Activated B cell treated with CpG ODN at 0.5 μM for 24 hours (primary cell): ENCODE data around the gene SYNE4. TPM values are rescaled to one million over a fixed set of nuclear protein-coding genes. Genes with fewer than 3 reads are reported as not detected.
"Not testable (repeated sequence)": the region's sequence is repeated elsewhere in the genome, so short reads cannot be mapped to it uniquely, and the experiment has no call there.

ENCODE experiments used
- ATAC-seq: fragments of 200-7000 bp; cut with Tn5 transposase; one replicate; pipeline ENCODE4 v1.10.0; 2021; ENCODE audit warnings: low read depth, mild to moderate bottlenecking, moderate library complexity
- CTCF ChIA-PET: fragments of 350-600 bp; sonication (Branson Sonifier 250); formaldehyde crosslinking; loops from one replicate; lab custom pipeline; 2021; ENCODE audit warnings: antibody characterized with exemption; lab: Charles Lee
- POLR2A ChIA-PET: fragments of 350-600 bp; sonication (Branson Sonifier 250); formaldehyde crosslinking; loops from one replicate; lab custom pipeline; 2021; ENCODE audit warnings: antibody characterized with exemption; lab: Charles Lee
- DNase-seq: peaks from one replicate; pipeline ENCODE4 v3.0.0; 2022
- H3K27ac Mint-ChIP-seq: one replicate; pipeline ENCODE4 v1.8.0; 2020; ENCODE audit warnings: mixed read lengths
- H3K27me3 Mint-ChIP-seq: one replicate; pipeline ENCODE4 v1.8.0; 2021; ENCODE audit warnings: mixed read lengths
- H3K36me3 Mint-ChIP-seq: one replicate; pipeline ENCODE4 v1.8.0; 2021; ENCODE audit warnings: low read depth, mixed read lengths
- H3K4me1 Mint-ChIP-seq: one replicate; pipeline ENCODE4 v1.8.0; 2021; ENCODE audit warnings: mixed read lengths
- H3K4me3 Mint-ChIP-seq: one replicate; pipeline ENCODE4 v1.8.0; 2020; ENCODE audit warnings: mild to moderate bottlenecking, mixed read lengths
- H3K9me3 Mint-ChIP-seq: one replicate; pipeline ENCODE4 v1.8.0; 2020; ENCODE audit warnings: mixed read lengths
- intact Hi-C: fragments of 100-400 bp; cut with micrococcal nuclease; formaldehyde crosslinking; loops from one replicate; pipeline ENCODE4 v1.15.1; 2024
- total RNA-seq: library from RNA; stranded (reverse); gene quantifications from 2 replicates; pipeline ENCODE4 v1.2.3, GENCODE V29; 2022
- TF ChIP-seq, protein P1 (sequence below): fragments of 200-600 bp; IDR thresholded peaks from one replicate; pipeline ENCODE4 v1.8.0; 2022; ENCODE audit warnings: antibody characterized with exemption, mild to moderate bottlenecking

SYNE4 gene
- total RNA-seq, 1 donor from 2014 or later: 3.7 TPM

DNA sequence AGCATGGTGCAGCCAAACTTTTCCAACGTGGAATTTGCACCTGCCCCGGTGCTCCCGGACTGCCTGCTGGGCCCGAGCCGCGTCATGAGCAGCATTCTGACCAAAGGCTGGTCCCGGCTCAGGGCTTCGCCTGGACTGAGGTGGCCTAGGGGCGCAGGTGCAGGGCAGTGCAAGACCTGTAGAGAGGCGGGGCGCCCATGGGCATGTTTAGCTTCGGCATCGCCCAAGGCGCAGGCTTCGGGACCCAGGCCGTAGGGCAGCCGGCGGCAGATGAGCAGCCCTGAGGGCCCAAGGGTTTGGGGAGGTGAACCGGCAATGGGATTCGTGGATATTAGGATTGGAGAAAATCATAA lies 48.7 kb downstream of the SYNE4 start:
- Mint-ChIP-seq H3K27me3 (peaks cover 21% of the 10 kb centered on the region), H3K4me1 (peaks cover 9% of the 10 kb centered on the region), H3K27ac (no peak overlapping the region), H3K9me3 (peaks cover 5% of the 10 kb centered on the region), H3K36me3 (no peaks in the 10 kb centered on the region), H3K4me3 (no peak overlapping the region)
- no peak for DNase-seq
- TF ChIP-seq, protein P1, sequence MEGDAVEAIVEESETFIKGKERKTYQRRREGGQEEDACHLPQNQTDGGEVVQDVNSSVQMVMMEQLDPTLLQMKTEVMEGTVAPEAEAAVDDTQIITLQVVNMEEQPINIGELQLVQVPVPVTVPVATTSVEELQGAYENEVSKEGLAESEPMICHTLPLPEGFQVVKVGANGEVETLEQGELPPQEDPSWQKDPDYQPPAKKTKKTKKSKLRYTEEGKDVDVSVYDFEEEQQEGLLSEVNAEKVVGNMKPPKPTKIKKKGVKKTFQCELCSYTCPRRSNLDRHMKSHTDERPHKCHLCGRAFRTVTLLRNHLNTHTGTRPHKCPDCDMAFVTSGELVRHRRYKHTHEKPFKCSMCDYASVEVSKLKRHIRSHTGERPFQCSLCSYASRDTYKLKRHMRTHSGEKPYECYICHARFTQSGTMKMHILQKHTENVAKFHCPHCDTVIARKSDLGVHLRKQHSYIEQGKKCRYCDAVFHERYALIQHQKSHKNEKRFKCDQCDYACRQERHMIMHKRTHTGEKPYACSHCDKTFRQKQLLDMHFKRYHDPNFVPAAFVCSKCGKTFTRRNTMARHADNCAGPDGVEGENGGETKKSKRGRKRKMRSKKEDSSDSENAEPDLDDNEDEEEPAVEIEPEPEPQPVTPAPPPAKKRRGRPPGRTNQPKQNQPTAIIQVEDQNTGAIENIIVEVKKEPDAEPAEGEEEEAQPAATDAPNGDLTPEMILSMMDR: no peak
- POLR2A ChIA-PET: no interaction called here
- no peak for ATAC-seq
- CTCF ChIA-PET: interaction anchor here (1.1 kb wide), 1 partner anchor 13 kb away, joined by 3 read pairs; no protein-coding TSS in a partner anchor
- intact Hi-C loops: no loop called here

DNA sequence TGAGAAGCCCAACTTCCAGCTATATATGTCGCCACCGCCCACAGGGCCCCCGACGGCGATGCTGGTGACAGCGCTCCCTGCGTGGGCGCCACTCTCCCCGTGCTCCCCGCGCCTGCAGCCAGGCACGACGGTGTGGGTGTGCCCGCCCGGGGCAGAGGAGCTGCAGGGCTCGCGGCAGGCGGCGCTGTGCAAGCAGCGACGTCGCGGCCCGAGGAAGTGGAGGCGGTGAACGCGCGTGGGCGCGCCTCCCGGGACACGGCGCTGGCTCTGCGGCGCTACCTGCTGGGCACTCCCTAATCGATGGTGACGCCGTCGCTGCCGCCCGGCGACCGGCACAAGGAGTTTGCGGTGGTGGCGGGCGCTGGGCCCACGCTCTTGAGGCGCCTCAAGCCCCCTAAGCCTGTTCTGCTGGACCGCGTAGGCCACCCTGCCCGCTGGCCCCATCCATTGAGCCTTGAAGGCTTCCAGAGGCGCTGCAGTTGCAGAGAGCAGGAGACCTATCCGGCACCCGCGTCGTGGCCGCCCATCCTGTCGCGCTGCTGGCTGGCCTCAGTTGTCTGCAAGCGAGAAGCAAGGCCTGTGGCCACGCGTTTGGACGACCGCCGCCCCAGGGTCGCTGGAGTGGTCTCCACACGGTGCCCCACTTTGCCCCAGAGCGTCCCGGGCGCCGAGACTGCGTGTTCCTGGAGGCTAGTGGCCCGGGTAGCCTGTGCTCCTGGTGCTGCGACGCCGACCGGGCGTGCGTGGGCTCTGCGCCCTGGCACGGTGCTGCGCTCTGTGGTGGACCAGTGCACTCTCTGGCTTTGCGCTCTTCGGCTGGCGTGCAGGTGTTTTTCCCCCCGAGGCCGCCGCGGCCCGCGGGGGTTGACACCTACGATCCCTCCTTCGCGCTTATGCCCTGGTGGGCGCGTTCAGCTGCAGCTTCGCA lies 49.3 kb downstream of the SYNE4 start:
- no peak overlapping the region for H3K27ac Mint-ChIP-seq
- ChIA-PET CTCF (interaction anchor here (0.8 to 1.1 kb wide), 3 partner anchors 12 to 156 kb away, joined by 3 to 4 read pairs (median 3); partner anchors contain the start of gene POLR2I), POLR2A (no interaction called here)
- no peaks in the 10 kb centered on the region for H3K36me3 Mint-ChIP-seq
- DNase-seq (peak; percentile 42), ATAC-seq (peak; percentile 93)
- no peak overlapping the region for H3K4me3 Mint-ChIP-seq
- peaks cover 5% of the 10 kb centered on the region for H3K9me3 Mint-ChIP-seq
- intact Hi-C loops: no loop called here
- peaks cover 21% of the 10 kb centered on the region for H3K27me3 Mint-ChIP-seq
- TF ChIP-seq, protein P1: no peak
- peaks cover 10% of the 10 kb centered on the region for H3K4me1 Mint-ChIP-seq

DNA sequence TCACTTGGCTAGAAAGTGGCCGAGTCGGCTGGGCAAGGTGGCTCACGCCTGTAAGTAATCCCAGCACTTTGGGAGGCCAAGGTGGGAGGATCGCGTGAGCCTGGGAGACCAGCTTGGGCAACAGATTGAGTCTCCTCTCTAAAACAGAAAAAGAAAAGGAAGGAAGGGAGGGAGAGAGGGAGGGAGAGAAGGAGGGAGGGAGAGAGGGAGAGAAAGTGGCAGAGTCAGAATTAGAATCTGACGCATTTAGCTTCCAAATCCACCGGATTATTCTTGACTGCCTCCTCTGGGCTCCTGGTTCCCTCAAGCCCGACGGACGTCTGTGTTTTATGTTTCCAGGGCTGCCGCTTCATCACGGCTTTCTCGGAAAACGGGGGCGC lies 50.0 kb downstream of the SYNE4 start:
- no peaks in the 10 kb centered on the region for H3K36me3 Mint-ChIP-seq
- H3K4me3 Mint-ChIP-seq: peak overlapping the region; percentile 44
- ATAC-seq (no peak), DNase-seq (no peak)
- ChIA-PET POLR2A (no interaction called here), CTCF (interaction anchor here (0.8 to 1.1 kb wide), 2 partner anchors 33 to 156 kb away, joined by 3 to 4 read pairs; partner anchors contain the start of gene POLR2I)
- H3K9me3 Mint-ChIP-seq: peaks cover 5% of the 10 kb centered on the region
- H3K27me3 Mint-ChIP-seq: peaks cover 21% of the 10 kb centered on the region
- peaks cover 15% of the 10 kb centered on the region for H3K4me1 Mint-ChIP-seq
- no peak overlapping the region for H3K27ac Mint-ChIP-seq
- intact Hi-C loops: no loop called here
- TF ChIP-seq, protein P1: no peak

DNA sequence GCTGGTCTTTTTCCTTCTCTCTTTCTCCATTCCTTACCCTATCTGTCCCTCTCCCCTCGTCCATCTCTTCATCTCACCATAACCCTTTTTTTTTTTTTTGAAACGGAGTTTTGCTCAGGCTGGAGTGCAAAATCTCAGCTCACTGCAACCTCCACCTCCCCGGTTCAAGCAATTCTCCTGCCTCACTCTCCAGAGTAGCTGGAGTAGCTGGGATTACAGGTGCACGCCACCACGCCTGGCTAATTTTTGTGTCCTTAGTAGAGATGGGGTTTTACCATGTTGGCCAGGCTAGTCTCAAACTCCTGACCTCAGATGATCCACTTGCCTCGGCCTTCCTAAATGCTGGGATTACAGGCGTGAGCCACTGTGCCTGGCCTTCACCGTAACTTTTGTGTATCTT lies 51.2 kb downstream of the SYNE4 start:
- H3K4me3 Mint-ChIP-seq, CTCF ChIA-PET: not testable (repeated sequence)

DNA sequence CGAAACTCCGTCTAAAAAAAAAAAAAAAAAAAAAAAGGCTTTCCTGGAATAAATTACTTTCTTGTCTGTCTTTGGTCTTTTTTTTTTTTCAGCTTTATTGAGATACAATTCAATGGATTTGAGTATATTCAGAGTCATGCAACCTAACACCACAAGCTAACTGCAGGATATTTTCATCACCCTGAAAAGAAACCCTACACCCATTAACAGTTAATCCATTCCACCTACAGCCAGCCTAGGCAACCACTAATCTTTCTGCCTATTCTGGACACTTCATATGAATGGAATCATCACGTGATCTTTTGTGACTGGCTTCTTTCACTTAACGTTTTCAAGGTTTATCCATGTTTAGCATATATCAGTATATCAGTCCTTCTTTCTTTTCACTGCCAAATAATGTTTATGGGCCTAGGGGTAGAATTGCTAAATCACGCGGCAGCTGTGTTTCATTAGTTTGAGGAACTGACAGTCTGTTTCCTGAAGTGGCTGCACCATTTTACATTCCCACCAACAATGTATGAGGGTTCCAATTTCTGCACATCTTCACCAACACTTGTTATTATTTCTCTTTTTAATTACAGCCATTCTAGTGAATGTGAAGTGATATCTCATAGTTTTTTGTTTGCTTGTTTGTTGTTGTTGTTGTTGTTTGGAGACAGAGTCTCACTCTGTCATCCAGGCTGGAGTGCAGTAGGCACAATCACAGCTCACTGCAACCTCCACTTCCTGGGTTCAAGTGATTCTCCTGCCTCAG lies 52.6 kb downstream of the SYNE4 start:
- ATAC-seq (no peak), DNase-seq (no peak)
- TF ChIP-seq, protein P1: no peak
- ChIA-PET CTCF (no interaction called here), POLR2A (interaction anchor here (0.7 kb wide), 1 partner anchor 453 kb away, joined by 6 read pairs; no protein-coding TSS in a partner anchor)
- Mint-ChIP-seq H3K4me1 (peaks cover 25% of the 10 kb centered on the region), H3K27me3 (peaks cover 17% of the 10 kb centered on the region), H3K27ac (no peak overlapping the region), H3K4me3 (no peak overlapping the region), H3K36me3 (no peaks in the 10 kb centered on the region), H3K9me3 (peaks cover 5% of the 10 kb centered on the region)
- intact Hi-C loops: no loop called here

More for the DNA sequence above, 51.2 kb downstream of the SYNE4 start:
- peaks cover 17% of the 10 kb centered on the region for H3K27me3 Mint-ChIP-seq
- DNase-seq, H3K27ac Mint-ChIP-seq, ATAC-seq, H3K9me3 Mint-ChIP-seq, intact Hi-C loops, H3K36me3 Mint-ChIP-seq: not testable (repeated sequence)
- POLR2A ChIA-PET: interaction anchor here (0.7 kb wide), 1 partner anchor 779 kb away, joined by 5 read pairs; no protein-coding TSS in a partner anchor
- H3K4me1 Mint-ChIP-seq: peaks cover 25% of the 10 kb centered on the region

Other genes starting within 250 kb of the SYNE4 start
- 9.3 and 15.0 TPM in 2 replicates for gene ARHGAP33, start 233.2 kb downstream of the SYNE4 start, total RNA-seq
- gene PRODH2, start 196.0 kb downstream of the SYNE4 start, total RNA-seq: not detected in 2 replicates
- gene NPHS1, start 156.3 kb downstream of the SYNE4 start, total RNA-seq: 0.18 TPM in 1 of 2 replicates, not detected in the other
- gene KIRREL2, start 151.9 kb downstream of the SYNE4 start, total RNA-seq: not detected in 2 replicates
- gene APLP1, start 140.2 kb downstream of the SYNE4 start, total RNA-seq: not detected in 2 replicates
- gene NFKBID, start 108.3 kb downstream of the SYNE4 start, total RNA-seq: 120 and 143 TPM in 2 replicates
- 2.9 and 3.5 TPM in 2 replicates for gene HCST, start 106.3 kb downstream of the SYNE4 start, total RNA-seq
- 0.83 TPM in 1 of 2 replicates, not detected in the other for gene TYROBP, start 100.5 kb downstream of the SYNE4 start, total RNA-seq
- gene LRFN3, start 72.4 kb downstream of the SYNE4 start, total RNA-seq: 1.8 TPM in 2 replicates
- 20.3 and 21.9 TPM in 2 replicates for gene SDHAF1, start 13.6 kb downstream of the SYNE4 start, total RNA-seq
- gene ALKBH6, start 5.4 kb upstream of the SYNE4 start, total RNA-seq: 32.7 and 39.7 TPM in 2 replicates
- 0.20 and 0.62 TPM in 2 replicates for gene CLIP3, start 24.1 kb upstream of the SYNE4 start, total RNA-seq
- 2.3 and 2.4 TPM in 2 replicates for gene THAP8, start 45.5 kb upstream of the SYNE4 start, total RNA-seq
- gene WDR62, start 46.1 kb upstream of the SYNE4 start, total RNA-seq: 2.7 and 3.3 TPM in 2 replicates
- not detected in 2 replicates for gene OVOL3, start 102.3 kb upstream of the SYNE4 start, total RNA-seq
- gene POLR2I, start 106.1 kb upstream of the SYNE4 start, total RNA-seq: 46.6 and 51.6 TPM in 2 replicates
- 138 and 144 TPM in 2 replicates for gene TBCB, start 106.7 kb upstream of the SYNE4 start, total RNA-seq
- 442 and 477 TPM in 2 replicates for gene CAPNS1, start 131.3 kb upstream of the SYNE4 start, total RNA-seq
- not detected in 2 replicates for gene COX7A1, start 143.6 kb upstream of the SYNE4 start, total RNA-seq
- gene ZNF565, start 205.9 kb upstream of the SYNE4 start, total RNA-seq: 2.3 and 3.2 TPM in 2 replicates
- 57.8 and 63.2 TPM in 2 replicates for gene ZNF146, start 206.3 kb upstream of the SYNE4 start, total RNA-seq